ENCODE results near the gene SERHL2.
"Not testable (repeated sequence)": the region's sequence is repeated elsewhere in the genome, so short reads cannot be mapped to it uniquely, and the experiment has no call there.

Gene SERHL2

GRCh38 chr22:42574046-42574445 is 20.3 kb downstream of the SERHL2 start:
- not testable (repeated sequence) for ATAC-seq, DNase-seq

GRCh38 chr22:42574468-42574867 is 20.7 kb downstream of the SERHL2 start:
- not testable (repeated sequence) for ATAC-seq, DNase-seq

- not testable (repeated sequence) for ATAC-seq, DNase-seq
Observed at GRCh38 chr22:42575996-42576574, 22.3 kb downstream of the SERHL2 start.

GRCh38 chr22:42577141-42577540 is 23.4 kb downstream of the SERHL2 start:
- not testable (repeated sequence) for ATAC-seq, DNase-seq

GRCh38 chr22:42577623-42578240 is 24.0 kb downstream of the SERHL2 start:
- ATAC-seq: no peak
- DNase-seq: no peak

GRCh38 chr22:42580040-42580439 is 26.3 kb downstream of the SERHL2 start:
- not testable (repeated sequence) for ATAC-seq, DNase-seq

GRCh38 chr22:42581194-42581761 is 27.5 kb downstream of the SERHL2 start:
- DNase-seq: not testable (repeated sequence)
- ATAC-seq: peak; percentile 7

- ATAC-seq (peak; percentile 85), DNase-seq (peak; percentile 92)
Observed at GRCh38 chr22:42581762-42582716, 28.3 kb downstream of the SERHL2 start.

GRCh38 chr22:42582987-42583386 is 29.2 kb downstream of the SERHL2 start:
- ATAC-seq: no peak
- DNase-seq: no peak

- no peak for DNase-seq
- ATAC-seq: no peak
Observed at GRCh38 chr22:42584364-42584940, 30.7 kb downstream of the SERHL2 start.

- ATAC-seq (no peak), DNase-seq (no peak)
Observed at GRCh38 chr22:42585096-42585495, 31.3 kb downstream of the SERHL2 start.

GRCh38 chr22:42586381-42586780 is 32.6 kb downstream of the SERHL2 start:
- ATAC-seq: no peak
- no peak for DNase-seq

- no peak for DNase-seq
- no peak for ATAC-seq
Observed at GRCh38 chr22:42587588-42588175, 33.9 kb downstream of the SERHL2 start.

GRCh38 chr22:42591987-42592386 is 38.2 kb downstream of the SERHL2 start:
- ATAC-seq: no peak
- DNase-seq: no peak

- DNase-seq (no peak), ATAC-seq (no peak)
Observed at GRCh38 chr22:42595434-42595833, 41.7 kb downstream of the SERHL2 start.

- ATAC-seq (no peak), DNase-seq (no peak)
Observed at GRCh38 chr22:42596336-42596735, 42.6 kb downstream of the SERHL2 start.

- DNase-seq (no peak), ATAC-seq (no peak)
Observed at GRCh38 chr22:42596863-42597530, 43.2 kb downstream of the SERHL2 start.

GRCh38 chr22:42601879-42602465 is 48.2 kb downstream of the SERHL2 start:
- DNase-seq (no peak), ATAC-seq (no peak)

- DNase-seq (no peak), ATAC-seq (no peak)
Observed at GRCh38 chr22:42602470-42602869, 48.7 kb downstream of the SERHL2 start.

GRCh38 chr22:42603427-42603826 is 49.7 kb downstream of the SERHL2 start:
- no peak for ATAC-seq
- no peak for DNase-seq

GRCh38 chr22:42604403-42604802 is 50.6 kb downstream of the SERHL2 start:
- DNase-seq (no peak), ATAC-seq (no peak)
